Thyroid gland (tissue), 4 donors: Measurements from ENCODE around the gene SGPP2.

Experiments
- POLR2A ChIP-seq, 2 donors: fragments of 450-650 bp; IDR thresholded peaks; one replicate each; pipeline ENCODE4 v1.6.1; 2017; ENCODE audit warnings: antibody characterized with exemption in 2 of 2, mild to moderate bottlenecking in 2 of 2, moderate library complexity in 1 of 2
- TF ChIP-seq, protein P1 (sequence below), 6 experiments: fragments of 200-600 bp in 3 of 6; fragments of 450-650 bp in 3 of 6; sonication (generic) in 3 of 6; IDR thresholded peaks; one replicate each; pipeline ENCODE4 v1.5.1; 2016 to 2019; ENCODE audit warnings: antibody characterized with exemption in 6 of 6, mild to moderate bottlenecking in 2 of 6, inconsistent platforms in 1 of 6, moderate library complexity in 1 of 6

DNA sequence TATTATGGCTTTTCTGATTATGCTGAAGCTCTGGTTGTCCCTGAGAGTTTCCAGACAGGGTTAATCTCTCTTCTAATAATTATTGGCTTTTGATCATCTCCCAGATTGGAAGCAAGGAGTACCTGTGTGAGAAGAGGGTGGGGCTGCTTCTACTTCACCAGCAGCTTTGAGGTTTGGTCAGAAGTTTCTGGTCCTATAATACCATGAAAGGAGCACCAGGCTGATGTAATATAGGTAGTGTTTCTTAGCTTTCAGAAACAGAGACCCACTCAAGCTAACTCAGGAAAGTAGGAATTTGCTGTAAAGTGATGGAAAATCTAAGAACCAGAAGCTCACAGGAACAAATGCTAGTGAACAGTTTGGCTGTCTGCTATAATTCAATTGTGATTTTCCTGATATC lies 57.6 kb downstream of the SGPP2 start:
- TF ChIP-seq, protein P1, sequence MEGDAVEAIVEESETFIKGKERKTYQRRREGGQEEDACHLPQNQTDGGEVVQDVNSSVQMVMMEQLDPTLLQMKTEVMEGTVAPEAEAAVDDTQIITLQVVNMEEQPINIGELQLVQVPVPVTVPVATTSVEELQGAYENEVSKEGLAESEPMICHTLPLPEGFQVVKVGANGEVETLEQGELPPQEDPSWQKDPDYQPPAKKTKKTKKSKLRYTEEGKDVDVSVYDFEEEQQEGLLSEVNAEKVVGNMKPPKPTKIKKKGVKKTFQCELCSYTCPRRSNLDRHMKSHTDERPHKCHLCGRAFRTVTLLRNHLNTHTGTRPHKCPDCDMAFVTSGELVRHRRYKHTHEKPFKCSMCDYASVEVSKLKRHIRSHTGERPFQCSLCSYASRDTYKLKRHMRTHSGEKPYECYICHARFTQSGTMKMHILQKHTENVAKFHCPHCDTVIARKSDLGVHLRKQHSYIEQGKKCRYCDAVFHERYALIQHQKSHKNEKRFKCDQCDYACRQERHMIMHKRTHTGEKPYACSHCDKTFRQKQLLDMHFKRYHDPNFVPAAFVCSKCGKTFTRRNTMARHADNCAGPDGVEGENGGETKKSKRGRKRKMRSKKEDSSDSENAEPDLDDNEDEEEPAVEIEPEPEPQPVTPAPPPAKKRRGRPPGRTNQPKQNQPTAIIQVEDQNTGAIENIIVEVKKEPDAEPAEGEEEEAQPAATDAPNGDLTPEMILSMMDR (IDR thresholded peaks at IDR 0.05), result no peak
- no peak for TF ChIP-seq POLR2A (IDR thresholded peaks at IDR 0.05)
